GM19452 (cell line): ENCODE results near the gene MICAL2.

Source experiments
- ATAC-seq: cut with Tn5 transposase; IDR thresholded peaks from one replicate; pipeline ENCODE4 v1.9.1; 2021; ENCODE audit not compliant: unreplicated experiment

MICAL2 gene

GRCh38 chr11:12221051-12221535 is 110.7 kb downstream of the MICAL2 start:
- ATAC-seq: no peak

- no peak for ATAC-seq
Measured at GRCh38 chr11:12222055-12222792, 111.8 kb downstream of the MICAL2 start.

- ATAC-seq: no peak
Measured at GRCh38 chr11:12223771-12224536, 113.6 kb downstream of the MICAL2 start.

- ATAC-seq: peak; percentile 99
Measured at GRCh38 chr11:12224537-12224893, 114.1 kb downstream of the MICAL2 start.

- ATAC-seq: no peak
Measured at GRCh38 chr11:12225046-12225739, 114.8 kb downstream of the MICAL2 start.

GRCh38 chr11:12226093-12226492 is 115.7 kb downstream of the MICAL2 start:
- no peak for ATAC-seq

GRCh38 chr11:12229450-12230229 is 119.2 kb downstream of the MICAL2 start:
- no peak for ATAC-seq

- no peak for ATAC-seq
Measured at GRCh38 chr11:12232160-12232559, 121.8 kb downstream of the MICAL2 start.

GRCh38 chr11:12232817-12233601 is 122.6 kb downstream of the MICAL2 start:
- ATAC-seq: no peak

- no peak for ATAC-seq
Measured at GRCh38 chr11:12233602-12233925, 123.2 kb downstream of the MICAL2 start.

GRCh38 chr11:12234221-12234620 is 123.8 kb downstream of the MICAL2 start:
- no peak for ATAC-seq

- ATAC-seq: no peak
Measured at GRCh38 chr11:12235080-12235479, 124.7 kb downstream of the MICAL2 start.

- no peak for ATAC-seq
Measured at GRCh38 chr11:12235553-12235946, 125.2 kb downstream of the MICAL2 start.

- peak; percentile 81 for ATAC-seq
Measured at GRCh38 chr11:12235947-12236743, 125.8 kb downstream of the MICAL2 start.

- no peak for ATAC-seq
Measured at GRCh38 chr11:12236744-12237101, 126.3 kb downstream of the MICAL2 start.

- no peak for ATAC-seq
Measured at GRCh38 chr11:12237381-12237784, 127.0 kb downstream of the MICAL2 start.

GRCh38 chr11:12238420-12238819 is 128.0 kb downstream of the MICAL2 start:
- ATAC-seq: no peak

- ATAC-seq: no peak
Measured at GRCh38 chr11:12239396-12239795, 129.0 kb downstream of the MICAL2 start.

GRCh38 chr11:12239804-12240371 is 129.5 kb downstream of the MICAL2 start:
- no peak for ATAC-seq
